Measurements from ENCODE around the gene NRL. TPM values are rescaled to one million over a fixed set of nuclear protein-coding genes. Genes with fewer than 3 reads are reported as not detected.

NRL gene
- total and polyA plus RNA-seq, 2 donors (not counting 3 experiments of a cell fraction or from before 2014, with no cell fraction given): 0.71 to 1.1 TPM

DNA sequence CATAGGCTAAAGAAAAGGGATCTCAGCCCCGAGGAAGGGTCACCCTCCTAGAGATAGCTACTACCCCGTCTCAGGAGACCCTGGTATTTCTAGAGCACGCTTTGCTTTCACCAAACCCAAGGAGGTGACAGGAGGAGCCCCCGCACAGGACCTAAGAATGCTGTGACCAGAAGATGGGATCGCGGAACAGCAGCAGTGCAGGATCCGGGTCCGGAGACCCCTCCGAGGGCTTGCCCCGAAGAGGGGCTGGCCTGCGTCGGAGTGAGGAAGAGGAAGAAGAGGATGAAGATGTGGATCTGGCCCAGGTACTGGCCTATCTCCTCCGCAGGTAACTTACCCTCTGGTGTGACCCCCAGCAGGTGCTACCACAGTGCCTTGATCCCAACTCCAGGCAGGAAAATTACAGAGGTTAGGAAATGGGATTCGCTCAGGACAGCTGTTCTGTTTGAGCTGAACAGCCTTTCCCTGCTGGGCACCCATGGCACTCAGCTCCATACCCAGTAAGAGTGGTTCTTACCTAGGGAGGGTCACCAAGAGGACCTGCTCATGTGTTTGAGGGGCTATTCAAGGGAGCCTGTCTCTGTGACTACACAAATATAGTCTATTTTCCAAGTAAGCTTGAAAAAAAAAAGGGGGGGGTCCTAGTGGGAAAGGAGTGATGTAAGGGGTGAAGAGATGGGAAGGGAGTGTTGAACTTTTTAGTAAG is 826 bp upstream of the NRL start:
- DNase-seq (ENCODE audit: low read depth, low spot score): no peak
- Histone ChIP-seq H3K9me1 (replicated peaks; ENCODE audit: control insufficient read depth, extremely low read depth, insufficient read depth, low read length) (no peaks in the 10 kb centered on the region), H3K9ac (replicated peaks; ENCODE audit: extremely low read depth, insufficient read depth, low read length) (peak overlapping the region; percentile 88), H3K79me2 (ENCODE audit: control insufficient read depth, insufficient read depth, low read length) (no peaks in the 10 kb centered on the region), H3K36me3 (ENCODE audit: control insufficient read depth in 2 of 2, extremely low read depth in 1 of 2, insufficient read depth in 2 of 2, low read length in 2 of 2) (peaks cover 8 to 18% of the 10 kb centered on the region in 2 experiments), H4K20me1 (replicated peaks; ENCODE audit: control insufficient read depth, extremely low read depth, insufficient read depth, low read length) (no peaks in the 10 kb centered on the region), H3K27ac (ENCODE audit: insufficient read depth, low read depth, low read length) (peak overlapping the region; percentile 88), H2AFZ (ENCODE audit: low read depth, low read length) (peak overlapping the region; percentile 87), H3K4me2 (ENCODE audit: insufficient read depth, low read length) (peak overlapping the region; percentile 96), H3K27me3 (ENCODE audit: control insufficient read depth in 2 of 2, insufficient read depth in 2 of 2, low read length in 2 of 2) (no peaks in the 10 kb centered on the region), H3K4me1 (ENCODE audit: control insufficient read depth, extremely low read depth, insufficient read depth, low read length) (peaks cover 13% of the 10 kb centered on the region), H3K9me3 (replicated peaks; ENCODE audit: control insufficient read depth, insufficient read depth, low read length) (no peaks in the 10 kb centered on the region), H3K4me3 (replicated peaks in 1 of 3; ENCODE audit: insufficient read depth in 1 of 3, low read depth in 1 of 3, low read length in 3 of 3) (peak overlapping the region; percentile 40 to 92 (median 84))
- CTCF ChIA-PET: interaction anchor here (1.1 to 3.3 kb wide), 14 partner anchors 11 to 316 kb away, joined by 3 to 27 read pairs (median 6); partner anchors contain the start of genes EMC9, IRF9 and PSME1
- dilution Hi-C loops (cut with MboI; ENCODE audit: extremely low pct_ligation_motif_present, low sequenced_read_pairs): no loop called here
- intact Hi-C loops (cut with micrococcal nuclease): loop anchor here (1.0 to 2.0 kb wide), 2 partner anchors 73 to 117 kb away; partner anchors contain the start of genes GMPR2, IPO4 and NEDD8
- no TSS peak for BruUV-seq (replicated peaks)
- POLR2A ChIA-PET: interaction anchor here (0.6 to 2.3 kb wide), 8 partner anchors 9 to 31 kb away, joined by 3 to 13 read pairs (median 7); partner anchors contain the start of genes EMC9, PCK2, PSME1 and PSME2
- TF ChIP-seq JUN (IDR thresholded peaks at IDR 0.05; ENCODE audit: borderline replicate concordance, insufficient read depth, insufficient read length, low read depth) (no peak), POLR2A (IDR thresholded peaks at IDR 0.05; ENCODE audit: low read depth, low read length) (no peak), POLR2AphosphoS5 (IDR thresholded peaks at IDR 0.05; ENCODE audit: insufficient read depth, low read depth, low read length) (no peak), FOS (IDR thresholded peaks at IDR 0.05; ENCODE audit: borderline replicate concordance, insufficient read depth, low read length) (no peak), MAX (IDR thresholded peaks at IDR 0.05; ENCODE audit: insufficient read depth, insufficient read length) (no peak), EZH2 (IDR thresholded peaks at IDR 0.05; ENCODE audit: borderline replicate concordance, low read depth, low read length, severe bottlenecking) (no peak), MYC (IDR thresholded peaks at IDR 0.05; ENCODE audit: low read depth, low read length) (no peak), GATA2 (IDR thresholded peaks at IDR 0.05; ENCODE audit: insufficient read depth, insufficient read length, low read depth, low read length) (no peak)
- TF ChIP-seq, protein P1, sequence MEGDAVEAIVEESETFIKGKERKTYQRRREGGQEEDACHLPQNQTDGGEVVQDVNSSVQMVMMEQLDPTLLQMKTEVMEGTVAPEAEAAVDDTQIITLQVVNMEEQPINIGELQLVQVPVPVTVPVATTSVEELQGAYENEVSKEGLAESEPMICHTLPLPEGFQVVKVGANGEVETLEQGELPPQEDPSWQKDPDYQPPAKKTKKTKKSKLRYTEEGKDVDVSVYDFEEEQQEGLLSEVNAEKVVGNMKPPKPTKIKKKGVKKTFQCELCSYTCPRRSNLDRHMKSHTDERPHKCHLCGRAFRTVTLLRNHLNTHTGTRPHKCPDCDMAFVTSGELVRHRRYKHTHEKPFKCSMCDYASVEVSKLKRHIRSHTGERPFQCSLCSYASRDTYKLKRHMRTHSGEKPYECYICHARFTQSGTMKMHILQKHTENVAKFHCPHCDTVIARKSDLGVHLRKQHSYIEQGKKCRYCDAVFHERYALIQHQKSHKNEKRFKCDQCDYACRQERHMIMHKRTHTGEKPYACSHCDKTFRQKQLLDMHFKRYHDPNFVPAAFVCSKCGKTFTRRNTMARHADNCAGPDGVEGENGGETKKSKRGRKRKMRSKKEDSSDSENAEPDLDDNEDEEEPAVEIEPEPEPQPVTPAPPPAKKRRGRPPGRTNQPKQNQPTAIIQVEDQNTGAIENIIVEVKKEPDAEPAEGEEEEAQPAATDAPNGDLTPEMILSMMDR (IDR thresholded peaks at IDR 0.05; ENCODE audit: extremely low read depth in 1 of 2, insufficient read depth in 1 of 2, low read depth in 1 of 2, low read length in 2 of 2): no peak
- peak; percentile 8 for FAIRE-seq

Data from endothelial cell of umbilical vein (primary cell).